GM12874 (cell line): Measurements from ENCODE around the gene SMIM44.

Experiments
- TF ChIP-seq, protein P1 (sequence below): IDR thresholded peaks from 2 replicates; pipeline ENCODE4 v1.5.1; 2011; ENCODE audit warnings: low read depth, mild to moderate bottlenecking, control low read depth, low read length, moderate library complexity; ENCODE audit not compliant: insufficient read depth

The SMIM44 gene

GRCh38 chr19:3455960-3456601 lies 27.2 kb downstream of the SMIM44 start:
- TF ChIP-seq, protein P1, sequence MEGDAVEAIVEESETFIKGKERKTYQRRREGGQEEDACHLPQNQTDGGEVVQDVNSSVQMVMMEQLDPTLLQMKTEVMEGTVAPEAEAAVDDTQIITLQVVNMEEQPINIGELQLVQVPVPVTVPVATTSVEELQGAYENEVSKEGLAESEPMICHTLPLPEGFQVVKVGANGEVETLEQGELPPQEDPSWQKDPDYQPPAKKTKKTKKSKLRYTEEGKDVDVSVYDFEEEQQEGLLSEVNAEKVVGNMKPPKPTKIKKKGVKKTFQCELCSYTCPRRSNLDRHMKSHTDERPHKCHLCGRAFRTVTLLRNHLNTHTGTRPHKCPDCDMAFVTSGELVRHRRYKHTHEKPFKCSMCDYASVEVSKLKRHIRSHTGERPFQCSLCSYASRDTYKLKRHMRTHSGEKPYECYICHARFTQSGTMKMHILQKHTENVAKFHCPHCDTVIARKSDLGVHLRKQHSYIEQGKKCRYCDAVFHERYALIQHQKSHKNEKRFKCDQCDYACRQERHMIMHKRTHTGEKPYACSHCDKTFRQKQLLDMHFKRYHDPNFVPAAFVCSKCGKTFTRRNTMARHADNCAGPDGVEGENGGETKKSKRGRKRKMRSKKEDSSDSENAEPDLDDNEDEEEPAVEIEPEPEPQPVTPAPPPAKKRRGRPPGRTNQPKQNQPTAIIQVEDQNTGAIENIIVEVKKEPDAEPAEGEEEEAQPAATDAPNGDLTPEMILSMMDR, result no peak

DNA sequence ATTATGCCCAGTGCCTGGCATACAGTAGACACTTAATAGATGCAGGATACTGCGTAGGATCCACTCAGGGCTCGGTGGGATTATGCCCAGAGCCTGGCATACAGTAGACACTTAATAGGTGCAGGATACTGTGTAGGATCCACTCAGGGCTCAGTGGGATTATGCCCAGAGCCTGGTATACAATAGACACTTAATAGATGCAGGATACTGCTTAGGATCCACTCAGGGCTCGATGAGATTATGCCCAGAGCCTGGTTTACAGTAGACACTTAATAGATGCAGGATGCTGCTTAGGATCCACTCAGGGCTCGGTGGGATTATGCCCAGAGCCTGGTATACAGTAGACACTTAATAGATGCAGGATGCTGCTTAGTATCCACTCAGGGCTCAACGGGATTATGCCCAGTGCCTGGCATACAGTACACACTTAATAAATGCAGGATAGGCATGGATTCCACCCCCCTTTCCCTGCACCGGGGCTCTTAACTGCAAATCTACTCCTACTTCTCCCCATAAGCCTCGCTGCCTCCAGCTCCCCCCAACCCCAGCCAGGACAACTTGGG lies 27.8 kb downstream of the SMIM44 start:
- TF ChIP-seq, protein P1, result no peak

- TF ChIP-seq, protein P1, result no peak
These were observed 28.4 kb downstream of the SMIM44 start for GRCh38 chr19:3454656-3455392.

DNA sequence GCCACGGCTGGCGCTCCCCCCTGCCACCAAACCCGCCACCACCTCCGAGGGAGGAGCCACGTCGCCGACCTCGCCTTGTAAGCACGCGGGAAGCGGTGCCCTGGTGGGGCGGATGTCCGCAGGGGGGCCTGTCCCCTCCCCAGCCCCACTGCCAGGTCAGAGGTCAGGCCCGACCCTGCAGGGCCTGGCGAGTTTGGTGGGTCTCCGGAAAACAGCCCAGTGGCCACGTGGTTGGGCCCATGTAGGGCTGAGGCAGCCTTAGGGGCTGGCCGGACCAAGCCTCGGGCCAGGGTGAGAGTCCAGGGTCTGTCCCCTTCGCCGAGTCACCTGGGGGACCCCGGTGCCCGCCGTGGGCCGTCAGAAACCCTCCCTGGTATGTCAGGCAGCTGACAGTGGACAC lies 29.4 kb downstream of the SMIM44 start:
- TF ChIP-seq, protein P1, result no peak

- TF ChIP-seq, protein P1, result no peak
These were observed 30.9 kb downstream of the SMIM44 start for GRCh38 chr19:3452171-3452941.

DNA sequence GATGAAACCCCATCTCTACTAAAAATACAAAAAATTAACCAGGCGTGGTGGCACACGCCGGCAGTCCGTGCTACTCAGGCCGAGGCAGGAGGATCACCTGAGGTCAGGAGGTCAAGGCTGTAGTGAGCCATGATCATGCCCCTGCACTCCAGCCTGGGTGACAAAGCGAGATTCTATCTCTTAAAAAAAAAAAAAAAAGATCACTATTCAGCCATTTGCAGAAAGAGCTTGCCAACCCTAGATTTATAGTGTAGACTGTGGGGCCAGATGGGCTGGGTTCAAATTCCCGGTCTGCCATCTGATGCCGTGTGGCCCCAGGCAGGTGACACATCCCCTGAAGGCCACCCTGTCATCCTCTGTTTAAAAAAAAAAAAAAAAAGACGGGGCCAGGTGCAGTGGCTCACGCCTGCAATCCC lies 31.8 kb downstream of the SMIM44 start:
- TF ChIP-seq, protein P1, result no peak

- TF ChIP-seq, protein P1, result no peak
These were observed 32.3 kb downstream of the SMIM44 start for GRCh38 chr19:3450796-3451411.
